OCI-LY1 (cell line): ENCODE results near the gene ART3.

ENCODE experiments used
- H2AFZ ChIP-seq: fragments of 200-600 bp; sonication (generic), shearing (Covaris generic); 2 replicates; pipeline ENCODE4 v1.6.0; 2014; ENCODE audit warnings: antibody characterized with exemption, mild to moderate bottlenecking, low read length
- H3F3A ChIP-seq: fragments of 200-600 bp; sonication (generic), shearing (Covaris generic); 2 replicates; pipeline ENCODE4 v1.6.0; 2014; ENCODE audit warnings: mild to moderate bottlenecking, antibody characterized with exemption, low read length, moderate library complexity; ENCODE audit not compliant: insufficient read depth
- H3K27ac ChIP-seq: fragments of 200-600 bp; sonication (generic); 2 replicates; pipeline ENCODE4 v1.5.1; 2014; ENCODE audit warnings: low read length, mixed run types, mild to moderate bottlenecking, low read depth; ENCODE audit not compliant: poor library complexity, severe bottlenecking
- H3K27me3 ChIP-seq: fragments of 200-600 bp; sonication (generic); 2 replicates; pipeline ENCODE4 v1.6.0; 2014; ENCODE audit warnings: antibody characterized with exemption, mild to moderate bottlenecking, low read length, moderate library complexity; ENCODE audit not compliant: insufficient read depth
- H3K36me3 ChIP-seq: fragments of 200-600 bp; sonication (generic); 2 replicates; pipeline ENCODE4 v1.6.1; 2014; ENCODE audit warnings: mild to moderate bottlenecking, antibody characterized with exemption, low read length, moderate library complexity, mixed read lengths; ENCODE audit not compliant: insufficient read depth
- H3K4me1 ChIP-seq: fragments of 200-600 bp; sonication (generic); 2 replicates; pipeline ENCODE4 v1.5.1; 2014; ENCODE audit warnings: mild to moderate bottlenecking, low read length, moderate library complexity; ENCODE audit not compliant: insufficient read depth, severe bottlenecking
- H3K4me2 ChIP-seq: fragments of 200-600 bp; sonication (generic), shearing (Covaris generic); 2 replicates; pipeline ENCODE4 v1.6.1; 2014; ENCODE audit warnings: low read length
- H3K4me3 ChIP-seq: fragments of 200-600 bp; sonication (generic); 2 replicates; pipeline ENCODE4 v1.5.1; 2014; ENCODE audit warnings: low read length, low read depth, mild to moderate bottlenecking, mixed read lengths; ENCODE audit not compliant: poor library complexity, severe bottlenecking
- H3K79me2 ChIP-seq: fragments of 200-600 bp; shearing (Covaris generic); 2 replicates; pipeline ENCODE4 v1.6.1; 2016; ENCODE audit warnings: mixed run types, low read length, mixed read lengths; ENCODE audit not compliant: insufficient read depth
- H3K9ac ChIP-seq: fragments of 200-600 bp; sonication (generic), shearing (Covaris generic); 2 replicates; pipeline ENCODE4 v1.6.1; 2014; ENCODE audit warnings: mild to moderate bottlenecking, low read length, mixed read lengths
- H3K9me2 ChIP-seq: fragments of 200-600 bp; sonication (generic), shearing (Covaris generic); 2 replicates; pipeline ENCODE4 v1.6.1; 2014; ENCODE audit warnings: low read depth, mild to moderate bottlenecking, low read length, mixed read lengths
- H3K9me3 ChIP-seq: fragments of 200-600 bp; shearing (Covaris generic); 2 replicates; pipeline ENCODE4 v1.6.1; 2014; ENCODE audit warnings: low read length, mixed read lengths
- H4K20me1 ChIP-seq: fragments of 200-600 bp; sonication (generic), shearing (Covaris generic); 2 replicates; pipeline ENCODE4 v1.6.0; 2016; ENCODE audit warnings: mild to moderate bottlenecking, low read length; ENCODE audit not compliant: insufficient read depth
- EZH2 ChIP-seq: fragments of 200-600 bp; sonication (generic), shearing (Covaris generic); IDR thresholded peaks from 2 replicates; pipeline ENCODE4 v1.8.0; 2017; ENCODE audit warnings: borderline replicate concordance, mixed run types, mild to moderate bottlenecking, antibody characterized with exemption, low read length, moderate library complexity, mixed read lengths
- TF ChIP-seq, protein P1 (sequence below): fragments of 200-600 bp; sonication (generic), shearing (Covaris generic); IDR thresholded peaks from 2 replicates; pipeline ENCODE4 v1.5.1; 2017; ENCODE audit warnings: mild to moderate bottlenecking, antibody characterized with exemption, low read length, moderate library complexity, mixed read lengths

Gene ART3

DNA sequence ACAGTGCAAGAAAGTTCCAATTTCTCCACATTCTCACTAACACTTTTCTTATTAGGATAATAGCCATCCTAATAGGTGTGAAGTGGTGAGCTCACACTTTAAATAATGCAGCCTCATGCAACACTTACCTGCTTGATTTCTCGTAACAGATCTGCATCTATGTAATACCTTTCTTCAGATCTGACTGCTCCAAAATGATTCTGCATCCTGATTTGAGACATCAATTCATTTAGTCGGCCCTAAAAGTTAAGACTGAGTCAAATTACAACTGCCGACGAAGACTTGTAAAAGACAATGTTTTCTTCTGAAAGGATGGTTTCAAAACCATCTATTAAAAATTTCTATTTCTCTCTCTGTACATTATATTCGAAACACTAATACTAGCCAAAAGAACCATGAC, 43.0 kb downstream of the ART3 start:
- no peak overlapping the region for H3K27ac ChIP-seq
- no peak overlapping the region for H2AFZ ChIP-seq
- no peaks in the 10 kb centered on the region for H4K20me1 ChIP-seq
- H3K9me2 ChIP-seq: no peaks in the 10 kb centered on the region
- no peaks in the 10 kb centered on the region for H3K79me2 ChIP-seq
- H3K9ac ChIP-seq: no peak overlapping the region
- no peaks in the 10 kb centered on the region for H3K27me3 ChIP-seq
- no peak overlapping the region for H3K4me2 ChIP-seq
- H3K9me3 ChIP-seq: peaks cover 4% of the 10 kb centered on the region; the same call in 1 of the 2 replicates
- H3K36me3 ChIP-seq: peaks cover 85% of the 10 kb centered on the region
- H3K4me3 ChIP-seq: no peak overlapping the region
- H3F3A ChIP-seq: no peaks in the 10 kb centered on the region
- no peaks in the 10 kb centered on the region for H3K4me1 ChIP-seq
- TF ChIP-seq EZH2: no peak
- TF ChIP-seq, protein P1, sequence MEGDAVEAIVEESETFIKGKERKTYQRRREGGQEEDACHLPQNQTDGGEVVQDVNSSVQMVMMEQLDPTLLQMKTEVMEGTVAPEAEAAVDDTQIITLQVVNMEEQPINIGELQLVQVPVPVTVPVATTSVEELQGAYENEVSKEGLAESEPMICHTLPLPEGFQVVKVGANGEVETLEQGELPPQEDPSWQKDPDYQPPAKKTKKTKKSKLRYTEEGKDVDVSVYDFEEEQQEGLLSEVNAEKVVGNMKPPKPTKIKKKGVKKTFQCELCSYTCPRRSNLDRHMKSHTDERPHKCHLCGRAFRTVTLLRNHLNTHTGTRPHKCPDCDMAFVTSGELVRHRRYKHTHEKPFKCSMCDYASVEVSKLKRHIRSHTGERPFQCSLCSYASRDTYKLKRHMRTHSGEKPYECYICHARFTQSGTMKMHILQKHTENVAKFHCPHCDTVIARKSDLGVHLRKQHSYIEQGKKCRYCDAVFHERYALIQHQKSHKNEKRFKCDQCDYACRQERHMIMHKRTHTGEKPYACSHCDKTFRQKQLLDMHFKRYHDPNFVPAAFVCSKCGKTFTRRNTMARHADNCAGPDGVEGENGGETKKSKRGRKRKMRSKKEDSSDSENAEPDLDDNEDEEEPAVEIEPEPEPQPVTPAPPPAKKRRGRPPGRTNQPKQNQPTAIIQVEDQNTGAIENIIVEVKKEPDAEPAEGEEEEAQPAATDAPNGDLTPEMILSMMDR: no peak

DNA sequence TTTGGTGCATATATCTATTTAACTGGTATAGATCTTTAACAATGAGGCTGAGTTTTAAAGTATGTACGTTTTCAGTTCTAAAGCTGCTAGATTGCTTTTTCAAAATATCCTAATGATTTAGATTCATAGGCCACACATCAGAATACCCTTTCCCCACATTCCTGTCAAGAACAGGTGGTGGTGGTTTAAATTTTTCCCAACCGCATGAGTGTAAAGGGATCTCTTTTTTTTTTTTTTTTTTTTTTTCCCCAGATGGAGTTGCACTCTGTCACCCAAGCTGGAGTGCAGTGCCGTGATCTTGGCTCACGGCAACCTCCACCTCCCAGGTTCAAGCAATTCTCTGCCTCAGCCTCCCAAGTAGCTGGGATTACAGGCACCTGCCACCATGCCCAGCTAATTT, 45.7 kb downstream of the ART3 start:
- Histone ChIP-seq H3K4me3 (no peak overlapping the region), H4K20me1 (no peaks in the 10 kb centered on the region), H3K27me3 (no peaks in the 10 kb centered on the region), H3K4me2 (no peak overlapping the region), H3K36me3 (peaks cover 85% of the 10 kb centered on the region), H2AFZ (no peak overlapping the region), H3K9me2 (no peaks in the 10 kb centered on the region), H3K9ac (no peak overlapping the region), H3K27ac (no peak overlapping the region), H3K4me1 (no peaks in the 10 kb centered on the region), H3K79me2 (no peaks in the 10 kb centered on the region), H3F3A (no peaks in the 10 kb centered on the region), H3K9me3 (peaks cover 6% of the 10 kb centered on the region; the same call in 1 of the 2 replicates)
- TF ChIP-seq EZH2: no peak
- TF ChIP-seq, protein P1: no peak

- Histone ChIP-seq H3K9me3 (peaks cover 6% of the 10 kb centered on the region; the same call in 1 of the 2 replicates), H3K79me2 (no peaks in the 10 kb centered on the region), H3K9ac (no peak overlapping the region), H2AFZ (no peak overlapping the region), H3K27ac (no peak overlapping the region), H4K20me1 (no peaks in the 10 kb centered on the region), H3K4me1 (no peaks in the 10 kb centered on the region), H3K4me2 (no peak overlapping the region), H3K4me3 (no peak overlapping the region), H3K36me3 (peaks cover 70% of the 10 kb centered on the region), H3F3A (no peaks in the 10 kb centered on the region), H3K9me2 (no peaks in the 10 kb centered on the region), H3K27me3 (no peaks in the 10 kb centered on the region)
- TF ChIP-seq, protein P1: no peak
- no peak for TF ChIP-seq EZH2
Observed at GRCh38 chr4:76125816-76126215, 51.3 kb downstream of the ART3 start.
